ENCODE data around the gene AIG1.
"Not testable (repeated sequence)": the region's sequence is repeated elsewhere in the genome, so short reads cannot be mapped to it uniquely, and the experiment has no call there.

AIG1 gene

GRCh38 chr6:143243786-143244185 lies 183.1 kb downstream of the AIG1 start:
- DNase-seq: no peak

GRCh38 chr6:143245656-143246055 lies 185.0 kb downstream of the AIG1 start:
- DNase-seq: no peak

- not testable (repeated sequence) for DNase-seq
These were observed 185.6 kb downstream of the AIG1 start for GRCh38 chr6:143246166-143246775.

- DNase-seq: no peak
These were observed 186.9 kb downstream of the AIG1 start for GRCh38 chr6:143247586-143247985.

DNA sequence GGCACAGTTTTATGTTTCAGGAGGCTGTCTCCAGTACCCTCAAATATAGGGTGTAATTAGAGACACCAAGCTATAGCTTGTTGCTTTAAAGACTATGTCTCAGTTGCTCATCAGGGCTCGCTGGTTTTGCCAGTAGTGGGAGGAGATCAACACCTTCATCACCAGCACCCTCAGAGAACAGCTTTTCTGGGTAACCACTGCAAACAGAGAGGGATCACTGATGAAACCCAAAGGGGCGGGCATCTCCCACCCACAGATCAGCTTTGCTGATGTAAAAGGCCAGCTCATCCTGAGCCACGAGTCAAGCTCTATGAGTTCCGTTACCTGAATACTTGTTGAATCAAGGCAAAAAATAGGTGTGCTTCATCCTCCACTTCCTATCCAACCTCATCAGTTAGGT lies 187.7 kb downstream of the AIG1 start:
- no peak for DNase-seq

DNA sequence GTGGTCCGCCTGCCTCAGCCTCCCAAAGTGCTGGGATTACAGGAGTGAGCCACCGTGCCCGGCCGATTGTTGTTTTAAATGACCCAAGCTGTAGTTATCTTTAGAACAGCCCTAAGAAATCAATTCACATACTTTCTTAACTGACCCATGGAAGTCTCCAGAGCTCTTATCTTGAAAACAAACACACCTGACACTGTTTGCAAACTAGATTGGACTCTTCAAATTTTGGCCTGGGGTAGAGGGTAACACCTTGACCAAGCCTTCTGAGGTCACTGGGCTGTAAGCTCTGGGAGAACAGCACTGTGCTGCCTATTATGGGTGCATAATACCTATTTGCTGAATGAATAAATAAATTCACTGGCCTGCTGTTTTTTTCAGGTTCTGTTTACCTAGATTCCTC lies 190.6 kb downstream of the AIG1 start:
- no peak for DNase-seq

- DNase-seq: no peak
These were observed 192.3 kb downstream of the AIG1 start for GRCh38 chr6:143252961-143253360.

DNA sequence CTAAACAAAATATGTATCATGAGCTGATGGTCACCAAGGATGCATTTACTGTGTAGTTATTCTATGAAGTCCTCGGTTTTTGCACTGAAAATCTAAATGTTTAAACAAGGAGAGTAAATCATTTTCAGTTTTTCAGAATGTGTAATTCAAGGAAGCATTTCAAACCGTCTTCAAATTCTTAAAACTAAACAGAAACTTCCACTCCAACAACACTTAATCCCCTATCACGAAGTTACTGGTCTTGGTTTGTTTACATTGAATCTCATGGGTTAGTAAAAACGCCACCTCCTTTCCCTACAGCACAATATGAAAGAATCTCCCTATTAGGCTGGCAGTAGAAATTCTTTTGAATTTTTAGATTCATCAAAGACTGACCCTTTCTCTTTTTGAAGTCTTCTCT lies 192.9 kb downstream of the AIG1 start:
- no peak for DNase-seq

DNA sequence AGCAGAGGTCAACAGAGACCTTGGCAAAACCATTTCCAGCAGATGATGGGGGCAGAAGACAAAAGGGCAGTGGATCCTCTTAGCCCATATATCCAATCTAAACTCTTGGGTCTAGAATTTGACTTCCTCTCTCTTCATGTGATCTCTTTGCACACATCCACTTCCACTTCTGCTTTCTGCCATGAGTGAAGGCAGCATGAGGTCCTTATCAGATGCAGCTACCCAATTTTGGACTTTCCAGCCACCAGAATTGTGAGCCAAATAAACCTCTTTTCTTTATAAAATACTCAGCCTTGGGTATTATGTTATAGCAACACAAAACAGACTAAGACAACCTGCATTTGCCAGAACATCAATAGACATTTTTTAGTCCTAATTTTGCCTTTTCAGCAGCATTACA lies 198.3 kb downstream of the AIG1 start:
- DNase-seq: no peak

GRCh38 chr6:143260857-143261256 lies 200.2 kb downstream of the AIG1 start:
- no peak for DNase-seq

DNA sequence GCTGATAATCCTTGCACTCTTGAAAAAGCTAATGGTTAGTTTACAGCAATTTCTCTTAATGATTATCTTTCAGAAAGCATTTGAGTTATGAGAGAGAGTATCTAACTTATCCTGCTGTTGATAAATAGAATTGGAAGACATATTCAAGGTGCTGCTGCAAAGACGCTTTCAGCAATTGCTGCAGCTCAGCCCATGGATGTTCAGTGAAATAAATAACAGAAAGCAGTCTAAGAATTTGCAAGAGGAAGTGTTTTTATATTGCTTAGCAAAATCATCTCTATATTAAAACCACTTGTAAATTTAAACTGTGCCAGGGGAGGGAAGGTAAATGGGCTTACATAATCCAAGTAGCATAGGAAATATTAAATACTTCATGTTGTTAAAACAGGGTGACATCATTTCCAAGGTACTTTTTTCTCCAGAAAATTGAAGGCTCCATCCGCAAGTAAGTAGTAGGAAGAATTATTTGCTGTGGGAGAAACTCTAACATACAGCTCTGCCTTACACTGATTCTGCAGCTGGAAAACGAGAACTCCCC lies 201.3 kb downstream of the AIG1 start:
- no peak for DNase-seq

- DNase-seq: no peak
These were observed 202.2 kb downstream of the AIG1 start for GRCh38 chr6:143262859-143263258.

- peak; percentile 84 for DNase-seq
These were observed 203.7 kb downstream of the AIG1 start for GRCh38 chr6:143264379-143264778.

GRCh38 chr6:143264986-143265764 lies 204.5 kb downstream of the AIG1 start:
- no peak for DNase-seq

GRCh38 chr6:143267760-143268159 lies 207.1 kb downstream of the AIG1 start:
- DNase-seq: no peak

DNA sequence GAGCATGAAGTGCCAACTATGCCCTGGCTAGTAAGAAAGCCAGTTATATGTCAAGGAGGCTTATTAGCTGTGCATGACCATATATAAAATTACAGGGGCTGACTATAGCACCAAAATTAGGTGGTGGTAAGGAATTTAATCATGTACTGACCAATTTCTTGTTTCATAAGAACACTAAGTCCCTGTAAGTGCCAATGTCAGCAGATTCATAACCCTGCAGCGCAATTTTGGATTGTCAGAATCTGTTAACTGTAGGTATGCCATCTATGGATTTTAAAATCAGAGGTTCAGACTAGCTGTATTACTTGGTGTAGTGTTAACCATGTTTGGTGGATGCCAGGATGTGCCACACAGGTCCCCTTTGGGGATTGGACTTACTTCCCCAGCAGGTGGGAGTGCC lies 207.8 kb downstream of the AIG1 start:
- no peak for DNase-seq

DNA sequence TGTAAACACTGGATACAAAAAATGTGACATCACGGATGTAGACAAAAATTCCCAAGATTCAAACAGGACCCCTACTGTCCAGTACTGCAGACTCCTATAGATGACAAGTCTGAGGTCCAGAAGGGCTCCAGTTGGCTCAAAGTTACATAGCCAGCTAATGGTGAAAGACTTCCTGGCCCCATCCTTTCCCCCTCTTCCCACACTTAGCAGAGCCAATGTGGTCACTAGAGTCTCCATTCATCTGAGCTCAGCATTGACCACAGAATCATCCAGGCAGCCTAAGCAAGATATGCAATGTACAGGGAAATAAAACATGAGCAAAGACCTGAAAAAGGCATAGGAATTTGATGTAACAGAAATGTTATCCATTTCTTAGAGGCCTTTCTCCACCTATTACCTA lies 209.3 kb downstream of the AIG1 start:
- DNase-seq: no peak

GRCh38 chr6:143271024-143271423 lies 210.3 kb downstream of the AIG1 start:
- DNase-seq: peak; percentile 57

DNA sequence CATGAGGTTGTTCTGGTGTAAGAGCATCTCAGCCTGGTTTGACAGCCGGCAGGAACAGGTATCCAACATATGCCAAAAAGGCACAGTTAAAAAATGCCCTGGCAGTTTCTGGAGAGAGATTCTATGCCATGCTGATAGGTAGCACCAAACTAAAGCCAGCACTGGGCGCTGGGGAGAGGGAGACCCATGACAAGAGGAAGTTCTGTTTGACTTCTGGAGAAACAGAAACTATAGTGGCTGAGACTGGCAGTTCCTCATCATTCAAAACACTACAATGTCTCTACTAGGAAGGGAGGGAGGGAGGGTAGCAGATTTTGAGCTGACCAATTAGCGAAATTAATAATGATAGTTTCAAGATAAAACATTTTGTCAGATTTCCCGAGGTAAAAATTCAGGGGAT lies 215.7 kb downstream of the AIG1 start:
- DNase-seq: no peak

GRCh38 chr6:143279385-143279784 lies 218.7 kb downstream of the AIG1 start:
- peak; percentile 79 for DNase-seq

DNA sequence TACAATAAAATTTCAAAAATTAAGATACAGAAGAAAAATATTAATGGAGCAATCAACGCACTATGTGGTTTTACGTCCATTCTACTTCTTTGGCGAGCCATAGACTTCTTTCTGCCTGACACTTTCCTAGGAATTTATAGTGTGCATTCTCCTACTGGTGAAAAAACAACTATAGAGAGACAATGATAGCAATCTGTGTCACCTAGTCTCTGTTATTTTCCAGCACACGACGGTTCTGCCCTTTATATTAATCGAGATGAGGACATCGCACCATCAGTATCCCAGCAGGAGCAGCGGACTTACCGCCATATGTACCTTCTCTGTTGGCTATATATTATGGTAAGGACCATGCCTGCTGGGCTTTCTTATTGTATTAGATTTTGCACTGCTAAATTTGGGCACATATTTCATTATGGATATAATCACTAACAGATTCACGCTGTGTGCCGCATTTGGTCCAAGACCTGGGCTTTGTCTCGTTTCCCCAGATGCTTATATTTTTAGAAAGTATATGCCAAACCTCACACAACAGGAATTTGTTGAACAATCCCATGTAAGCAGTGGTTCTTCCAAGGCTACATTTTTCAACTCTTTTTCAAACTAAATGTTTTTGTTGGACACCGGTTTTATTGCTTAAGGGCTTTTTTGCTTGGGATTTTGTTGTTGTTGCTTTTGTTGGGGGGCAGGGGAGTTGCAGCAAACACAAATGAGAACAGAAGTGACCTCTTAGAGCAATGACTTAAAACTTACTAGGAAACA lies 223.4 kb downstream of the AIG1 start:
- DNase-seq: no peak

GRCh38 chr6:143286251-143286795 lies 225.6 kb downstream of the AIG1 start:
- no peak for DNase-seq

- DNase-seq: no peak
These were observed 228.2 kb downstream of the AIG1 start for GRCh38 chr6:143288923-143289322.

Measured in NCI-H82 (cell line).